Measurements from ENCODE around the gene CNTNAP2. TPM values are rescaled to one million over a fixed set of nuclear protein-coding genes. Genes with fewer than 3 reads are reported as not detected.

CNTNAP2 gene
- total and polyA plus RNA-seq, 9 donors = 0.24 to 7.0 (median 1.5) TPM

DNA sequence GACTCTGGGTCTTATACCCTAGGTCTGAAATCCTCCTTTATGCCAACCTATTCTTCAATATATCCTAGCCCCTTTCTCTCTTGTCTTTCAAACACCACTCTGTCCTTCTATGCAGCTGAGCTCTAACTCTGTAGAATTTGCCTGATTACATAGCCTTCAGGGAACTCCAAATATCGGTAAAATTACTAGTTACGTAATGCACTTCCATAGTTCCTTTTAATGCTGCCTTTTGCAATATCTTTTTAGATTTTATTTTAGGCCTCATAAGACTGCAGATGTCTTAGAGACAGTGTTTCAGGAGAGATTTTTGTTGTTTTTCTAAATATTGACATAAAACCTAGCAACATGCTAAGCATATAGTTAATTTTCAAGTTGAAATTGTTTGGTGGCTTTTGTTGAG lies 924.8 kb downstream of the CNTNAP2 start:
- no peaks in the 10 kb centered on the region for H3K9me3 ChIP-seq
- DNase-seq = no peak
- H3K36me3 ChIP-seq = no peaks in the 10 kb centered on the region
- intact Hi-C loops (cut with DNase I) = no loop called here
- H3K27ac ChIP-seq = no peak overlapping the region
- no peaks in the 10 kb centered on the region for H3K4me1 ChIP-seq (ENCODE audit: insufficient read depth)
- TF ChIP-seq EP300 (IDR thresholded peaks at IDR 0.05) = no peak
- TF ChIP-seq, protein P1, sequence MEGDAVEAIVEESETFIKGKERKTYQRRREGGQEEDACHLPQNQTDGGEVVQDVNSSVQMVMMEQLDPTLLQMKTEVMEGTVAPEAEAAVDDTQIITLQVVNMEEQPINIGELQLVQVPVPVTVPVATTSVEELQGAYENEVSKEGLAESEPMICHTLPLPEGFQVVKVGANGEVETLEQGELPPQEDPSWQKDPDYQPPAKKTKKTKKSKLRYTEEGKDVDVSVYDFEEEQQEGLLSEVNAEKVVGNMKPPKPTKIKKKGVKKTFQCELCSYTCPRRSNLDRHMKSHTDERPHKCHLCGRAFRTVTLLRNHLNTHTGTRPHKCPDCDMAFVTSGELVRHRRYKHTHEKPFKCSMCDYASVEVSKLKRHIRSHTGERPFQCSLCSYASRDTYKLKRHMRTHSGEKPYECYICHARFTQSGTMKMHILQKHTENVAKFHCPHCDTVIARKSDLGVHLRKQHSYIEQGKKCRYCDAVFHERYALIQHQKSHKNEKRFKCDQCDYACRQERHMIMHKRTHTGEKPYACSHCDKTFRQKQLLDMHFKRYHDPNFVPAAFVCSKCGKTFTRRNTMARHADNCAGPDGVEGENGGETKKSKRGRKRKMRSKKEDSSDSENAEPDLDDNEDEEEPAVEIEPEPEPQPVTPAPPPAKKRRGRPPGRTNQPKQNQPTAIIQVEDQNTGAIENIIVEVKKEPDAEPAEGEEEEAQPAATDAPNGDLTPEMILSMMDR (IDR thresholded peaks at IDR 0.05) = no peak
- TF ChIP-seq POLR2A (IDR thresholded peaks at IDR 0.05) = no peak
- H3K4me3 ChIP-seq = no peak overlapping the region
- WGBS, 3 donors = 94 to 100% (median 98%) methylated on average over 2 of the region's 2 CpGs
- no peaks in the 10 kb centered on the region for H3K27me3 ChIP-seq

DNA sequence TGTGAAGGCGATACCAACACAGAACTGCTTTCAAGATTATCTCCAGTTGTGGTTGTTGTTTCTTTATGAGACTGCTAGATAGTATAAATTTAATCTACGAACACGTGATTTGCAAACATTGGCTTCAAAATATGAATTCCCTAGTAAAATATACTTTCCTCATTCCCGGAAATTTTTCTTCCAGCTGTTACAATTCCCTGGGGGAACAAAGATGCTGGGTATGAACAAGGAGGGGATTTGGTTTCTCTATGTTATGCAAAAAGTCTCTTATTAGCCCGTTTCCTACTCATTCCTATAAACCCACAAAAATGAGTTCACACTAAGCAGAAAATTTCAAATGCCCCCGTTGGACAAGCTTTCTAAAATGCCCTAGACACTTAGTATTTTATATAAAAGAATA lies 928.3 kb downstream of the CNTNAP2 start:
- WGBS, 3 donors = 52 to 59% (median 53%) methylated on average over 6 of the region's 6 CpGs
- Histone ChIP-seq H3K36me3 (no peaks in the 10 kb centered on the region), H3K27me3 (no peaks in the 10 kb centered on the region), H3K27ac (no peak overlapping the region), H3K9me3 (no peaks in the 10 kb centered on the region), H3K4me1 (ENCODE audit: insufficient read depth) (no peaks in the 10 kb centered on the region), H3K4me3 (no peak overlapping the region)
- DNase-seq = no peak
- intact Hi-C loops (cut with DNase I) = no loop called here
- TF ChIP-seq POLR2A (IDR thresholded peaks at IDR 0.05) = no peak

DNA sequence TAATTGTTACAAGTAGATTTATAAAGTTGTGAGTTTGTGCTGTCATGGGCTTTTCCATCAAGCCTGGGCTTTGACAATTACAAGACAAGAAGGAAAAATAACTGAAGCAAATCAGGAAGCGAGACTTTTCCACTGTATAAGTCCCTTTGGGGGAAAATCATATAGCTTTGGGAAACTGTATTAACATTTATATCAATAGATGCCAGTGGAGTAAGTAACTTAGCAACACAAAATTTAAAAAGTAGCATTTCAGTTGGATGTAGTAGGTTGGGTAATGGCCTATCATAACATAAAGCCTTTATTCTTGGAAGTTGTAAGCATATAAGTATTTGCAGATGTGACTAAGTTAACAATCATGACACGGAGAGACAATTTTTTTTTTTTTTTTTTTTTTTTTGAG lies 931.1 kb downstream of the CNTNAP2 start:
- no peak overlapping the region for H3K4me3 ChIP-seq
- no peaks in the 10 kb centered on the region for H3K36me3 ChIP-seq
- DNase-seq = no peak
- H3K27ac ChIP-seq = no peak overlapping the region
- H3K9me3 ChIP-seq = no peaks in the 10 kb centered on the region
- no peaks in the 10 kb centered on the region for H3K27me3 ChIP-seq
- no peaks in the 10 kb centered on the region for H3K4me1 ChIP-seq (ENCODE audit: insufficient read depth)
- 77 to 97% (median 86%) methylated on average over 2 of the region's 2 CpGs for WGBS, 3 donors
- intact Hi-C loops (cut with DNase I) = no loop called here
- no peak for TF ChIP-seq EP300 (IDR thresholded peaks at IDR 0.05)
- TF ChIP-seq, protein P1 (IDR thresholded peaks at IDR 0.05) = no peak
- TF ChIP-seq POLR2A (IDR thresholded peaks at IDR 0.05) = no peak

DNA sequence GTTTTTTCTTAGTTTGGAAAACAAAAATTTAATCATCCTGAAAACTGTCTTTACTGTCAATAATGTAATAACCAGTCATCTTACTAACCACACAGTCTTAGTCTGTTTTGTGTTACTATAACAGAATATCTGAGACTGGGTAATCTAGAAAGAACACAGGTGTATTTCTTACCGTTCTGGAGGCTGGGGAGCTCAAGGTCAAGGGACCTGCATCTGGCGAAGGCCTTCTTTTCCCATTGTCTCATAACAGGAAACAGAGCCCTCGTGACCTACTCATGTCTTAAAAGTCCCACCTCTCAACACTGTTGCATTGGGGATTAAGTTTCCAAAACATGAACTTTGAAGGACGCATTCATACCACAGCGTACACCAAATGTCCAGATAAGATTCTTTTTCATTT lies 932.3 kb downstream of the CNTNAP2 start:
- TF ChIP-seq EP300 (IDR thresholded peaks at IDR 0.05) = no peak
- TF ChIP-seq, protein P1 (IDR thresholded peaks at IDR 0.05) = no peak
- TF ChIP-seq POLR2A (IDR thresholded peaks at IDR 0.05) = no peak
- no peaks in the 10 kb centered on the region for H3K36me3 ChIP-seq
- no peaks in the 10 kb centered on the region for H3K9me3 ChIP-seq

DNA sequence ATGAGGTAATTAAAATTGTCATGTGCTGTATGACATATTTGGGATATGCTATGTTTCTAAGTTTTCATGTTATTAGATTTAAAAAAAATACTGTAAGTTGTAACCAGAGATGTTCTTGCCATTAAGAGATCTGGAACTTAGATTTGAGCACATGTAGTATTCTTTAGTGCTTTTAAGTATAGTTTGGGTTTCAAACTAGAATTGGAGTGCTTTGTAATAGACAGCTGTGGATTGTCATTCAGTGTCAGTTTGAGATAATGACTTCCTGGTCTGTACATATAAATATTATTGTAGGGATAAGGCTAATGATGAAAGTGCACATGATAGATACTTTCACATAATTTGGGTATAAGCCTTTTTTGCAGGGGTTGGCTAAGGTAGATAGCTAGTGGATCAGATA lies 936.2 kb downstream of the CNTNAP2 start:
- no peaks in the 10 kb centered on the region for H3K36me3 ChIP-seq
- no peaks in the 10 kb centered on the region for H3K9me3 ChIP-seq
- H3K27me3 ChIP-seq = no peaks in the 10 kb centered on the region
- no peak overlapping the region for H3K27ac ChIP-seq
- no peak for DNase-seq
- no peak overlapping the region for H3K4me3 ChIP-seq
- H3K4me1 ChIP-seq (ENCODE audit: insufficient read depth) = no peaks in the 10 kb centered on the region
- TF ChIP-seq, protein P1 (IDR thresholded peaks at IDR 0.05) = no peak
- TF ChIP-seq POLR2A (IDR thresholded peaks at IDR 0.05) (no peak), EP300 (IDR thresholded peaks at IDR 0.05) (no peak)
- intact Hi-C loops (cut with DNase I) = no loop called here

More for the DNA sequence above, 932.3 kb downstream of the CNTNAP2 start:
- Histone ChIP-seq H3K27me3 (no peaks in the 10 kb centered on the region), H3K27ac (no peak overlapping the region), H3K4me1 (ENCODE audit: insufficient read depth) (no peaks in the 10 kb centered on the region), H3K4me3 (no peak overlapping the region)
- intact Hi-C loops (cut with DNase I) = no loop called here
- WGBS, 3 donors = 56 to 75% (median 59%) methylated on average over 5 of the region's 5 CpGs
- DNase-seq = no peak
